Endothelial cell of umbilical vein (primary cell): Measurements from ENCODE around the gene NPSR1. TPM values are rescaled to one million over a fixed set of nuclear protein-coding genes. Genes with fewer than 3 reads are reported as not detected.

Source experiments
- BruUV-seq: library from RNA; stranded (reverse); fragments of 400-500 nt; replicated peaks from 2 replicates; lab custom pipeline; 2021; lab: Mats Ljungman, UMichigan
- CTCF ChIA-PET: fragments of 300-600, 350-600 bp; sonication (Branson Sonifier 250); formaldehyde crosslinking; loops from one replicate; lab custom pipeline; 2021; ENCODE audit warnings: antibody characterized with exemption, inconsistent platforms; lab: Charles Lee
- POLR2A ChIA-PET: fragments of 300-600, 350-600 bp; sonication (Branson Sonifier 250); formaldehyde crosslinking; loops from one replicate; lab custom pipeline; 2021; ENCODE audit warnings: antibody characterized with exemption, inconsistent platforms; lab: Charles Lee
- DNase-seq: peaks from one replicate; pipeline ENCODE4 v3.0.0-alpha.2; 2011; ENCODE audit warnings: low read depth, low spot score
- FAIRE-seq: peaks from 2 replicates; lab custom pipeline; 2011; peaks lifted over from hg19 to GRCh38; lab: Jason Lieb, UNC
- H2AFZ ChIP-seq: 2 replicates; pipeline ENCODE4 v1.6.0; 2012; ENCODE audit warnings: low read depth, low read length, control low read depth, inconsistent platforms
- H3K27ac ChIP-seq: 2 replicates; pipeline ENCODE4 v1.5.1; 2011; ENCODE audit warnings: low read depth, mild to moderate bottlenecking, control low read depth, low read length, moderate library complexity; ENCODE audit not compliant: insufficient read depth
- H3K27me3 ChIP-seq, 2 experiments: 2 replicates each; pipeline versions ENCODE4 v1.6.0 to v1.6.1; 2011; ENCODE audit warnings: low read length in 2 of 2, mixed read lengths in 1 of 2; ENCODE audit not compliant: control insufficient read depth in 2 of 2, insufficient read depth in 2 of 2
- H3K36me3 ChIP-seq, 2 experiments: 2 replicates in 1 of 2; 3 replicates in 1 of 2; pipeline ENCODE4 v1.5.1; 2011; ENCODE audit warnings: low read length in 2 of 2, mild to moderate bottlenecking in 1 of 2, moderate library complexity in 1 of 2; ENCODE audit not compliant: control insufficient read depth in 2 of 2, insufficient read depth in 2 of 2; ENCODE audit errors: extremely low read depth in 1 of 2
- H3K4me1 ChIP-seq: 3 replicates; pipeline ENCODE4 v1.5.1; 2011; ENCODE audit warnings: mild to moderate bottlenecking, low read length; ENCODE audit not compliant: control insufficient read depth, insufficient read depth; ENCODE audit errors: extremely low read depth
- H3K4me2 ChIP-seq: 2 replicates; pipeline ENCODE4 v1.6.1; 2011; ENCODE audit warnings: low read length, control low read depth, mixed read lengths; ENCODE audit not compliant: insufficient read depth
- H3K4me3 ChIP-seq, 3 experiments: fragments of 200-600 bp in 1 of 3; sonication (generic), shearing (Covaris generic) in 1 of 3; replicated peaks in 1 of 3; 2 replicates each; pipeline ENCODE4 v1.5.1; 2011 to 2016; ENCODE audit warnings: control low read depth in 3 of 3, low read length in 3 of 3, mild to moderate bottlenecking in 2 of 3, inconsistent platforms in 1 of 3, low read depth in 1 of 3, moderate library complexity in 1 of 3; ENCODE audit not compliant: insufficient read depth in 1 of 3
- H3K79me2 ChIP-seq: 2 replicates; pipeline ENCODE4 v1.6.0; 2012; ENCODE audit warnings: low read length, inconsistent platforms; ENCODE audit not compliant: control insufficient read depth, insufficient read depth
- H3K9ac ChIP-seq: replicated peaks from 2 replicates; pipeline ENCODE3; 2011; ENCODE audit warnings: low read length, control low read depth; ENCODE audit not compliant: insufficient read depth; ENCODE audit errors: extremely low read depth
- H3K9me1 ChIP-seq: replicated peaks from 3 replicates; pipeline ENCODE4 v1.6.0; 2011; ENCODE audit warnings: mild to moderate bottlenecking, low read length; ENCODE audit not compliant: control insufficient read depth, insufficient read depth; ENCODE audit errors: extremely low read depth
- H3K9me3 ChIP-seq: replicated peaks from 2 replicates; pipeline ENCODE4 v1.5.1; 2012; ENCODE audit warnings: low read length, inconsistent platforms; ENCODE audit not compliant: control insufficient read depth, insufficient read depth
- H4K20me1 ChIP-seq: replicated peaks from 2 replicates; pipeline ENCODE3; 2011; ENCODE audit warnings: mild to moderate bottlenecking, low read length; ENCODE audit not compliant: control insufficient read depth, insufficient read depth; ENCODE audit errors: extremely low read depth
- CTCF ChIP-seq, 2 donors: IDR thresholded peaks; 1 replicate in 1 of 2; 2 replicates in 1 of 2; pipeline ENCODE4 v1.5.1; 2011; ENCODE audit warnings: low read length in 2 of 2, mild to moderate bottlenecking in 2 of 2, moderate library complexity in 2 of 2, control low read depth in 1 of 2, inconsistent platforms in 1 of 2, low read depth in 1 of 2; ENCODE audit not compliant: insufficient read depth in 1 of 2; ENCODE audit errors: extremely low read depth in 1 of 2
- EZH2 ChIP-seq: IDR thresholded peaks from 2 replicates; pipeline ENCODE4 v1.6.1; 2012; ENCODE audit warnings: borderline replicate concordance, low read depth, mild to moderate bottlenecking, moderate library complexity, low read length, inconsistent platforms; ENCODE audit not compliant: severe bottlenecking
- FOS ChIP-seq: IDR thresholded peaks from 2 replicates; pipeline ENCODE4 v1.6.1; 2011; ENCODE audit warnings: mild to moderate bottlenecking, low read length, moderate library complexity, borderline replicate concordance; ENCODE audit not compliant: insufficient read depth
- GATA2 ChIP-seq: IDR thresholded peaks from 2 replicates; pipeline ENCODE4 v1.7.0; 2011; ENCODE audit warnings: low read depth, mild to moderate bottlenecking, moderate library complexity, mixed read lengths, low read length; ENCODE audit not compliant: insufficient read length, insufficient read depth
- JUN ChIP-seq: IDR thresholded peaks from 2 replicates; pipeline ENCODE4 v1.6.1; 2011; ENCODE audit warnings: borderline replicate concordance, low read depth; ENCODE audit not compliant: insufficient read length, insufficient read depth
- MAX ChIP-seq: IDR thresholded peaks from 2 replicates; pipeline ENCODE4 v1.6.1; 2011; ENCODE audit not compliant: insufficient read depth, insufficient read length
- MYC ChIP-seq: IDR thresholded peaks from one replicate; pipeline ENCODE4 v1.6.1; 2011; ENCODE audit warnings: mild to moderate bottlenecking, low read depth, low read length
- POLR2A ChIP-seq: IDR thresholded peaks from 2 replicates; pipeline ENCODE4 v1.6.1; 2012; ENCODE audit warnings: low read depth, mild to moderate bottlenecking, control low read depth, low read length
- POLR2AphosphoS5 ChIP-seq: IDR thresholded peaks from 2 replicates; pipeline ENCODE4 v1.6.1; 2012; ENCODE audit warnings: low read depth, mild to moderate bottlenecking, control low read depth, low read length, moderate library complexity; ENCODE audit not compliant: insufficient read depth
- dilution Hi-C: fragments of 300-500 bp; cut with MboI; formaldehyde crosslinking; loops from one replicate; pipeline ENCODE4 v1.15.0; 2019; ENCODE audit warnings: low sequenced_read_pairs; ENCODE audit not compliant: extremely low pct_ligation_motif_present
- intact Hi-C: fragments of 100-400 bp; cut with micrococcal nuclease; formaldehyde crosslinking; loops from one replicate; pipeline ENCODE4 v1.10.0; 2022
- polyA plus RNA-seq, 4 experiments: library from polyadenylated mRNA; depleted of rRNA in 3 of 4; stranded (reverse) in 3 of 4; unstranded in 1 of 4; fragments of >200 nt; gene quantifications; 2 replicates each; pipeline versions ENCODE4 v1.2.1 to v1.2.3, GENCODE V29; 2011 to 2012; ENCODE audit warnings: missing spikeins in 1 of 4
- total RNA-seq: library from RNA; stranded (reverse); gene quantifications from 2 replicates; pipeline ENCODE4 v1.2.3, GENCODE V29; 2021

NPSR1 gene
- total and polyA plus RNA-seq, 2 donors (not counting 3 experiments of a cell fraction or from before 2014, with no cell fraction given), result not detected

GRCh38 chr7:34840176-34840785 lies 182.3 kb downstream of the NPSR1 start:
- intact Hi-C loops, result no loop called here
- no peak overlapping the region for H3K9ac ChIP-seq
- ChIA-PET CTCF (no interaction called here), POLR2A (no interaction called here)
- peaks cover 14% of the 10 kb centered on the region for H3K4me1 ChIP-seq
- peaks cover 2 to 3% of the 10 kb centered on the region in 2 experiments for H3K27me3 ChIP-seq
- no TSS peak for BruUV-seq
- H2AFZ ChIP-seq, result no peak overlapping the region
- no peak overlapping the region for H3K4me2 ChIP-seq
- H3K9me3 ChIP-seq, result no peaks in the 10 kb centered on the region
- TF ChIP-seq CTCF (IDR thresholded peaks at IDR 0.05; ENCODE audit: extremely low read depth in 1 of 2, insufficient read depth in 1 of 2, low read depth in 1 of 2, low read length in 2 of 2) (no peak), GATA2 (no peak), POLR2AphosphoS5 (no peak), POLR2A (no peak), FOS (no peak), JUN (no peak), EZH2 (no peak), MAX (no peak), MYC (no peak)
- H3K4me3 ChIP-seq, result no peak overlapping the region
- no peak overlapping the region for H3K27ac ChIP-seq
- FAIRE-seq (no peak), DNase-seq (no peak)
- dilution Hi-C loops, result no loop called here
- H4K20me1 ChIP-seq, result no peaks in the 10 kb centered on the region
- H3K9me1 ChIP-seq, result no peaks in the 10 kb centered on the region
- no peaks in the 10 kb centered on the region for H3K36me3 ChIP-seq
- no peaks in the 10 kb centered on the region for H3K79me2 ChIP-seq
